Mucosa of rectum (tissue), 2 donors: ENCODE results near the gene CHMP6.

ENCODE experiments used
- H3K27ac ChIP-seq, 2 donors: one replicate each; pipeline ENCODE4 v1.7.0; 2013; ENCODE audit warnings: inconsistent platforms in 2 of 2, low read depth in 2 of 2, low read length in 2 of 2
- H3K27me3 ChIP-seq, 2 donors: one replicate each; pipeline ENCODE4 v1.7.0; 2013; ENCODE audit warnings: low read length in 2 of 2; ENCODE audit not compliant: control insufficient read depth in 2 of 2, insufficient read depth in 2 of 2
- H3K36me3 ChIP-seq, 2 donors: one replicate each; pipeline ENCODE4 v1.7.0; 2013; ENCODE audit warnings: low read length in 2 of 2; ENCODE audit not compliant: control insufficient read depth in 2 of 2, insufficient read depth in 2 of 2
- H3K4me1 ChIP-seq, 2 donors: one replicate each; pipeline ENCODE4 v1.7.0; 2013; ENCODE audit warnings: low read length in 2 of 2, mild to moderate bottlenecking in 1 of 2; ENCODE audit not compliant: control insufficient read depth in 2 of 2, insufficient read depth in 2 of 2
- H3K4me3 ChIP-seq, 2 donors: one replicate each; pipeline ENCODE4 v1.7.0; 2013; ENCODE audit warnings: low read length in 2 of 2
- H3K9ac ChIP-seq, 2 donors: one replicate each; pipeline ENCODE4 v1.7.0; 2013; ENCODE audit warnings: low read length in 2 of 2, low read depth in 1 of 2, mild to moderate bottlenecking in 1 of 2
- H3K9me3 ChIP-seq, 2 donors: one replicate each; pipeline ENCODE4 v1.7.0; 2013; ENCODE audit warnings: low read length in 2 of 2; ENCODE audit not compliant: control insufficient read depth in 2 of 2
- donor health status: healthy.
- donor health status: Normal muscosa, but diverticular disease.

The CHMP6 gene

DNA sequence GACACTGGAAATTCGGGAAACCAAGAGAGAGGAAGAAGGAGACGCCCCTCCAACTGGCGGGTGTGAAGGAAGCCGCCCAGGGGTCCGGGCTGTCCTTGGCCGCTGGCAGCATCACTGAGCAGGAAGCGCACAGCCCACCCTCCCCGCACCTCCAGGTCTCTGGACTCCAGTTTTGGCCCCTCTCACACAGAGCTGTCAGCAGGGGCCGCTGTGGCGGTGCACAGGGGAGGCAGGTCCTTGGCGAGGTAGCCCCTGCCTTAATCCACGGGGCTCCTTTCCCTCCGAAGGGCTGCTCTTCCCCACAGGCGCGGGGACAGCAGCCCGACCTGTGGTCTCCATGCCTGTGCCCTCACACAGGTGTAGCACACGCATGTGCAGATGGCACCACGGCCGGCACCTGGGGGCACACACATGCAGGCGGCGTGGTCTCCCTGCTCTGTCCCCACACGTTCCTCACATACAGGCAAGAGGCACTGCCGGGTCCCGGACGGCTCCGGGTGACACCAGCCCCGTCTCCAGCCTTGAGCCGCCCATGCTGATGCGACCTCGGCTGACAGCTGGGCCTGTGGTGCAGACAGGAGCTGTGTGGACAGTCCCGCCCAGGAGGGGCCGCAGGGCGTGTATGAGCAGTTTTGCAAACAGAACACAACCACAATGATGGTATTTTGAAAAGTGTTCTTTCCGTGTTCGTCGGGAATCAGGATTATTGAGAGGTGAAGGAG, 26.6 kb upstream of the CHMP6 start:
- Histone ChIP-seq H3K4me1 (peaks cover 0 to 3% of the 10 kb centered on the region in 2 donors), H3K9me3 (no peaks in the 10 kb centered on the region)

DNA sequence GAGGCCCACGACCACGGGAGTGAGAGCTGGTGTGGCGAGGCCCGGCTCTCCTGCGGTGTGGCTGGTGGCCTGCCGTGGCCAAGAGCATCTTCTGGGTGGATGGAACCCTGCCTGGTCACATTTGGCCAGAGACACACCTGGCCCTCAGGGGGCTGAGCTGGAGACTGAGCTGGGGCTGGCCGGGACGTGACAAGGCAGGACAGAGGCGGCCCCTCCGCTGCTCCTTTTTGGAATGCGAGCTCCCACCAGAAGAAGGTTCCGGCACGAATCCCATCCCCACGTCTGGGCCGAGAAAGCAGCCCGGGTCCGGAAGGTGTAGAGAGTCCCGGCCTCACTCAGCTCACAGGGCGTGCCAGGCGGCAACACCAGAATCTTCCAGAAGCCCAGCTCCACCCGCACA, 26.0 kb upstream of the CHMP6 start:
- no peak overlapping the region for H3K9ac ChIP-seq
- peaks cover 0 to 9% of the 10 kb centered on the region in 2 donors for H3K36me3 ChIP-seq
- peaks cover 2 to 4% of the 10 kb centered on the region in 2 donors for H3K4me1 ChIP-seq
- no peak overlapping the region for H3K27ac ChIP-seq
- H3K27me3 ChIP-seq, result peaks cover 6 to 9% of the 10 kb centered on the region in 2 donors
- no peaks in the 10 kb centered on the region for H3K9me3 ChIP-seq
- H3K4me3 ChIP-seq, result no peak overlapping the region

More for the DNA sequence above, 26.6 kb upstream of the CHMP6 start:
- H3K9ac ChIP-seq, result no peak overlapping the region
- no peak overlapping the region for H3K4me3 ChIP-seq
- H3K36me3 ChIP-seq, result peaks cover 0 to 10% of the 10 kb centered on the region in 2 donors
- peaks cover under 1 to 3% of the 10 kb centered on the region in 2 donors for H3K27me3 ChIP-seq
- no peak overlapping the region for H3K27ac ChIP-seq

- Histone ChIP-seq H3K4me3 (no peak overlapping the region), H3K9ac (no peak overlapping the region), H3K36me3 (peaks cover 0 to 9% of the 10 kb centered on the region in 2 donors), H3K27ac (no peak overlapping the region), H3K27me3 (peaks cover 9 to 20% of the 10 kb centered on the region in 2 donors), H3K9me3 (no peaks in the 10 kb centered on the region), H3K4me1 (peaks cover 2 to 5% of the 10 kb centered on the region in 2 donors)
Observed at GRCh38 chr17:80967404-80967872, 24.2 kb upstream of the CHMP6 start.

DNA sequence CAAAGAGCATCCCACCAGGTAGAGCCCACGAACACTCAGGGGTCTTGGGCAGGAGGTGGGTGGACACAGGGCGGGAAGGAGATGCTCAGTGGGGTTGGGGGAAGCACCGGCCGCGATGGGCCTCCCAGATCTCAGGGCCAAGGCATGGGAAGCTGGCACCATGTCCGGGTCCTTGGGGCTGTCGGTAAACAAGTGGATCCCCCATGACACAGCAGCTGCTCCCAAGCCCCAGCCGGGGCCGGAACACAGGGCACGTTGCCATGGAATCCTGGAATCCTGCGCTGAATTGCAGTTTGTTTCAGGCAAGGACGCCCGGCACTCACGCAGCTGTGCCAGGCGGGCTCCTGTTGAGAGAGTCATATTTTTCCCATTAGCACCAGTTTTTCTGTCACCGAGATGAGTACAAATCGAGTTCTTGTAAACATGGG, 23.0 kb upstream of the CHMP6 start:
- Histone ChIP-seq H3K27ac (no peak overlapping the region), H3K27me3 (peaks cover 9 to 20% of the 10 kb centered on the region in 2 donors), H3K4me3 (no peak overlapping the region), H3K36me3 (peaks cover 0 to 9% of the 10 kb centered on the region in 2 donors), H3K4me1 (peaks cover 2 to 5% of the 10 kb centered on the region in 2 donors), H3K9me3 (no peaks in the 10 kb centered on the region), H3K9ac (no peak overlapping the region)

GRCh38 chr17:80969030-80969673, 22.5 kb upstream of the CHMP6 start:
- Histone ChIP-seq H3K27ac (no peak overlapping the region), H3K36me3 (peaks cover 0 to 9% of the 10 kb centered on the region in 2 donors), H3K4me1 (peaks cover 2 to 5% of the 10 kb centered on the region in 2 donors), H3K9me3 (no peaks in the 10 kb centered on the region), H3K4me3 (no peak overlapping the region), H3K27me3 (peaks cover 9 to 20% of the 10 kb centered on the region in 2 donors), H3K9ac (no peak overlapping the region)

GRCh38 chr17:80969674-80970043, 22.0 kb upstream of the CHMP6 start:
- no peak overlapping the region for H3K9ac ChIP-seq
- no peak overlapping the region for H3K27ac ChIP-seq
- H3K4me3 ChIP-seq, result no peak overlapping the region
- peaks cover 9 to 20% of the 10 kb centered on the region in 2 donors for H3K27me3 ChIP-seq
- peaks cover 0 to 7% of the 10 kb centered on the region in 2 donors for H3K36me3 ChIP-seq
- H3K4me1 ChIP-seq, result peaks cover 2 to 5% of the 10 kb centered on the region in 2 donors
- H3K9me3 ChIP-seq, result no peaks in the 10 kb centered on the region

- H3K9ac ChIP-seq, result no peak overlapping the region
- H3K27ac ChIP-seq, result no peak overlapping the region
- H3K36me3 ChIP-seq, result peaks cover 0 to 3% of the 10 kb centered on the region in 2 donors
- H3K4me3 ChIP-seq, result no peak overlapping the region
- peaks cover 2 to 5% of the 10 kb centered on the region in 2 donors for H3K4me1 ChIP-seq
- H3K27me3 ChIP-seq, result peaks cover 9 to 20% of the 10 kb centered on the region in 2 donors
- H3K9me3 ChIP-seq, result no peaks in the 10 kb centered on the region
Observed at GRCh38 chr17:80970044-80970761, 21.4 kb upstream of the CHMP6 start.

GRCh38 chr17:80970762-80971703, 20.6 kb upstream of the CHMP6 start:
- H3K4me3 ChIP-seq, result no peak overlapping the region
- H3K27ac ChIP-seq, result no peak overlapping the region
- H3K9me3 ChIP-seq, result no peaks in the 10 kb centered on the region
- peaks cover 9 to 20% of the 10 kb centered on the region in 2 donors for H3K27me3 ChIP-seq
- no peaks in the 10 kb centered on the region for H3K36me3 ChIP-seq
- H3K4me1 ChIP-seq, result peaks cover 2 to 5% of the 10 kb centered on the region in 2 donors
- H3K9ac ChIP-seq, result no peak overlapping the region

DNA sequence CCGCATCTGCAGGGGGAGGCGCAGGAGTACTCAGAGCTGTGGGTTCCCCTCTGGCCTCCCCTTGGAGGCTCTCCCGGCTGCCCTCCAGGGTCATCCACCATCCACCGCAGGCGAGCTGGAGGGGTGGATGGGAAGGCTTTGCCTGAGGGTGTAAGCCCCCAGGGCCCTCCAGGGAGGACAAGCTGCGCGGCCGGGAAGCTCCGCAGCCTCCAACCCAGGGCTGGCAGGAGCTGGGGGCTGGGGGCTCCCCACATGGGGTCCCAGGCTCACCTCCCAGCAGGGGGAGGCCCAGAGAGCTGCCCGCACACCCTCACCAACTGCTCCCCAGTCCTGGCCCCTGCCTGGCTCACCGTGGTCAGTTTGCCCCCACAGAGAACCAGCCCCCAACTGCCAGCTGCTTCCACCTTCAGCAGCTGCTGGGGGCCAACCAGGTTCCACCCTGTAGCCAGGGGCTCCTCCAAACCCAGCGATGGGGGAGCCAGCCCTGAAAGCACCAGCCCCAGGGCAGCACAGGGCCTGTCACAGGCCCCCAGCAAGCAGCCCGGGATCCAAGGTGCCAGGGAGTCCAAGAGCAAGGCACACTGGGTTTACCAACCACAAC, 19.8 kb upstream of the CHMP6 start:
- Histone ChIP-seq H3K9ac (no peak overlapping the region), H3K36me3 (no peaks in the 10 kb centered on the region), H3K27ac (no peak overlapping the region)

More for the DNA sequence above, 19.8 kb upstream of the CHMP6 start:
- Histone ChIP-seq H3K4me1 (peaks cover 2 to 5% of the 10 kb centered on the region in 2 donors), H3K27me3 (peaks cover 9 to 20% of the 10 kb centered on the region in 2 donors), H3K9me3 (no peaks in the 10 kb centered on the region), H3K4me3 (no peak overlapping the region)
